Activated CD4-positive, alpha-beta T cell treated with anti-CD3 and anti-CD28 coated beads, Interleukin-2, amount 50 U/mL, for 4 hours (primary cell): Measurements from ENCODE around the gene FTO.
"Not testable (repeated sequence)": the region's sequence is repeated elsewhere in the genome, so short reads cannot be mapped to it uniquely, and the experiment has no call there.

Source experiments
- DNase-seq, 2 experiments: peaks; one replicate each; pipeline ENCODE4 v3.0.0-alpha.2; 2020

Gene FTO

DNA sequence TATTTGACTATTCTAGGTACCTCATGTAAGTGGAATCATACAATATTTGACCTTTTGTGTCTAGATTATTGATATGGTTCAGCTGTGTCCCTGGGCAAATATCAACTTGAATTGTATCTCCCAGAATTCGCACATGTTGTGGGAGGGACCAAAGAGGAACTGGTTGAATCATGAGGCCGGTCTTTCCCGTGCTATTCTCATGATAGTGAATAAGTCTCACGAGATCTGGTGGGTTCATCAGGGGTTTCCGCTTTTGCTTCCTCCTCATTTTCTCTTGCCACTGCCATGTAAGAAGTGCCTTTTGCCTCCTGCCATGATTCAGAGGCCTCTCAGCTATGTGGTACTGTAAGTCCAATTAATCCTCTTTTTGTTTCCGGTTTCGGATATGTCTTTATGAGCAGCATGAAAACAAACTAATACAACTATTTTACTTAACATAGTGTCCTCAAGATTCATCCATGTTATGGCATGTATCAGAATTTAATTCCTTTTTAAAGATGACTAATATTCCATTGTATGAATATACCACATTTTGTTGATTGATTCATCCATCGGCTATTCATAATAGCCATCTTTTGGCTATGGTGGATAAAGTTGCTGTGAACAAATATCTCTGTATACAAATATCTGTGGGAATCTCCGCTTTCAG lies 129.1 kb downstream of the FTO start:
- DNase-seq: no peak

DNA sequence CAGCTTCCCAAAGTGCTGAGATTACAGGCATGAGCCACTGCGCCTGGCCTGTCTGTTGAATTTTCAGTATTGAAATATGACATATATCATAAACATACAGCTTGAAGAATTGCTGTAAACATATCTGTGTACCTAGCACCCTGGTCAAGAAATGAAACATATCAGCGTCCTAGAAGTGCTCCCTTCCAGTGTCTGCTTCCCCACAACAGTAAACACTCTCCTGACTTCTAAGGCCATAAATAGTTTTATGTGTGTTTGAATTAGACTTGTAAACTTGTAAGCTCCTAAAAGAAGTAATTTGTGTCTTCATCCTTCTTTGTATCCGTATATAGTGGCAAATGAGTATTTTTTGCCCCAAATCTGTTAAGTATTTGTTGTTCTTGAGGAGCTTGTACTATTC lies 132.2 kb downstream of the FTO start:
- no peak for DNase-seq

DNA sequence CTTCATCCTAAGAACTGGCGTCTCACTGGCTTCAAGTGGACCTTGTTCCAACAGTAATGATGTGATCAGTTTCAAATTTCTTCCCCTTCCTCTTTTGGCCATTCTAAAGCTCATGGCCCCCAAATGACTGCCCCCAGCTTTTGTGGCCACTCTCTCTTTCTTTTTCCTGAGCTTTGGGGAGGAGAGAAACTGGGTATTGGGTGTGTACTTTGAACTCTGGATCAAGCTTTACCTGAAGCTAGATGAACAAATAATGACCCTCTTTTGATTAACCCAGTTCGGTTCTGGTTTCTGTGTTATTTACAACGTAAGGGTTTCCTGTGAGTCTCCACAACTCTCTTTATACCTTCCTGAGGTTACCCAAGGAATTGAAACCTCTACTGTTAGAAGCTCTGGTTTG lies 132.7 kb downstream of the FTO start:
- no peak for DNase-seq

DNA sequence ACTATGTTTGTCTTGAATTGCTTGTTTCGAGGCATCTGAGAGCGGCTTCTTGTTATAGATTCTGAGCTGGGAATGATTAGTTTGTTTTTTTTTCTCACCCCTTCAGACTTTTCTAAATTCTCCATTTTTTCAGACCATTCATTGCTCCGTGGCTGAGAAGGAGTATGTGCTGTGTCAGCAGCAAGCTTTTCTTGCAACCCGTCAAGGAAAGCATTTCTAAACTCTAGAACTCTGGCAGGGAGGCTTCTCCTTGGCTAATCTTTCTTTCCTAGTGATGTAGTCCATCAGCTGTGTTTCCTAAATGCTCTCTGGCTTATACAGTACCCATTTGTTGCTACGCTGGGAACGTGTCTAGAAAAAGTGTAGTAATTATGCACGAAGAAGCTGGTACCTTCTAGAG lies 133.5 kb downstream of the FTO start:
- no peak for DNase-seq

DNA sequence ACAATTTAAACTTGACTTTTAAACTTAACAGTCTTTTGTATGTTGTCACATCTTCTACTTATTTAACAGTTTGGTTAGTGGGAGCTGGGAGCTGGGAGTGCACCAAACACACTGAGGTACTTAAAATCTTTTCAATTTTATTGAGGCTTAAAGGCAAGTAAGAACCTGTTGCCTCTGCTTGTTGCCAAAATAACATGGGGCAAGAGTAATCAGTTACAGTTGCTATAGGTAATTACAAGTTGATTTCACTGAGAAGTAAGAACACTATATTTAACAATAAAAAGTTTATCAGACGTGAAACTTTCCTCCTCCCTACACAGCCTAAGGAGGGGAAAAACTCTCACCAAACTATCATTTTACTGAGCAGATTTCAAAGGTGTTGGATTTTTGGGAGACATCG lies 135.2 kb downstream of the FTO start:
- no peak for DNase-seq

DNA sequence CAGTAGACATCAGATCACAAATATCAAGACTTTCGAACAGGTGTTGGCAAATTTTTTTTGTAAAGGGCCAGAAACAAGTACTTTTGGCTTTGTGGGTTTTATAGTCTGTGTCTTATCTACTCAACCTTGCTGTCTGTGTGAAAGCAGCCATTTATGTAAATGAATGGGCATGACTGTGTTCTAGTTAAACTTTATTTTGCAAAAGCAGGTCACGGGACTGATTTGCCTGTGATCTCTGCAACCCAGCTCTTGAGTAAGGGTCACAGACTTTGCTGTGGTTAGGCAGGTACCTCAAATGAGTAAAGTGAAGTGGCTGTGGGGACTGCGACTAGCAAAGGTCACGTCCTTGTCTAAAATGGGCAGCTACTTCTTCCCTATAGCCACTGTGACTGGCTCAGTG lies 136.5 kb downstream of the FTO start:
- no peak for DNase-seq

DNA sequence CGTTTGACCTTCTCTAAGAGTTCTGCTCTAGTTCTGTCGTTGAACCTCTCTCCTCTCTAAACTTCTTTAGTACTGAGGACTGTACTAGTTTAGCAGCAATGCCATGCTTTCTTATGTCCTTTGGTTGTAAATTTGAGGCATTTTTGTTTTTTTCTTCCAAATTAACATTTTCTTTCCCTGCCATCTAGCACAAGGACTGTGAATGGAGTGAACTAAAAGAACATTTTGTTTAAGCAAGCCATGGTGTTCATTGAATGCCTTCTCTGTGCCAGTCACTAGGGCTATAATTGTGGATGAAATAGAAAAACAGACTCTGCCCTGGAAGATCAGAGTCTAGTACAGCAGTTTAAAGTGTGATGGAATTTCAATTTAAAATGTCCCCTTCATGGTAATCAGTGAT lies 137.9 kb downstream of the FTO start:
- no peak for DNase-seq

DNA sequence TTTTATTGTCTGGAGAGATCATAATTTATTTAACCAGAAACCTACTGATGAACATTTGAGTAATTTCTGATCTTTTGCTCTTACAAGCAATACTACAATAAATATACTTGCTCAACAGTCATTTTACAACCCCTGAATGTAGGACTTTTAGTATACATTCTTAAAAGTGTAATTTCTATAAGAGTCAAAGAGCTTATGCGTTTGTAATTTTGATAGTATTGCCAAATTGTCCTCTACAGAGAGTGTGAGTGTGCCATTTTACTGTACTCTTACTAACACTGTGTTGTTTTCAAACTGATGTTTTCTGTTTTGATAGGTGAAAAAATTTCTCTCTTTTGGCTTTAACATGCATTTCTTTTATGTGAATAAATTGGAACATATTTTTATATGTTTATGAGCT lies 139.1 kb downstream of the FTO start:
- no peak for DNase-seq

DNA sequence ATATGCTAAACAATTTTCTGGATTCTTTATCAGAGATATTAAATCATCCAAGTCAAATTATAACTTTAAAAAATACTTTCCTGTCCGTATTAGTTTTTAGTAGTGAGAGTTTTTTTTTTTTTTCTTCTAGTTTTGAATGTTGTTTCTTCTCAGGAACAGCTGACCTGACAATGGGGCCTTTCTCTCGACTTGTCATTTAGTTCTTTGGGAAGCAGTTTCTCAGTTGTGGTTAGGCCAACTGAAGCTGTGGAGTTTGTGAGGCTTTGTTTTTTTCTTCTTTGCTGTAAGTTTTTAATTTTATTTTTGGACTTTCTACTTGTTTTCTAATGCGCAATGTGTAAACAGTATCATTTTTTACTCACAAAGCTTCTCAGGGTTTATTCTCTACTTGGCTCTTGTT lies 140.8 kb downstream of the FTO start:
- no peak for DNase-seq

DNA sequence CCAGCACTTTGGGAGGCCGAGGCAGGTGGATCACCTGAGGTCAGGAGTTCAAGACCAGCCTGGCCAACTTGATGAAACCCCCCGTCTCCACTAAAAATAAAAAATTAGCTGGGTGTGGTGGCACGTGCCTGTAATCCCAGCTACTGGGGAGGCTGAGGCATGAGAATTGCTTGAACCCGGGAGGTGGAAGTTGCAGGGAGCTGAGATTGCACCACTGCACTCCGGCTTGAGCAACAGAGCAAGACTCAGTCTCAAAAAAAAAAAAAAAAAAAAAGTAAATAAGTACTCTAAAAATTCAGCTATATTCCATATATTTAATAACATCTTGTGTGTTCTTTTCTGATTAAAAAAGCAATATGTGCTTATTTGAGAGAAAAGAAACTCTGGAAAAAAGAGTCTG lies 142.6 kb downstream of the FTO start:
- DNase-seq: not testable (repeated sequence)

DNA sequence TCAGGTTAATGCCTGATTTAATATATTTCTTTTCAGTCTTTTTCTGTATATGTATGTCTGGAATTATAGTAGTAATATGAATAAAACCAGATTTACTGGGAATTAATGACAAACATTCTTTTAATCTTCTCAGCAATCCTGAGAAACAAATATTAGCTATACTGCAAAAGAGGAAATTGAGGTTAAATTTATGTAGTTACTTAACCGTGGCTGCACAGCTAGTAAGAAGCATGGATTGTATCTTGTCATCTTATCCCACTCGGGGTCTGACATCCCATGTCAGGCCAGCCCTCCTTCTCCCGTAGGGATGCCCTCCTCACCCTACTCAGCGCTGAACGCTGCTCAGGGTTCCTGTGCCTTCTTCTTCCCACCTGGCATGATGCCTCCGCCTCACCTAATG lies 143.0 kb downstream of the FTO start:
- DNase-seq: no peak

DNA sequence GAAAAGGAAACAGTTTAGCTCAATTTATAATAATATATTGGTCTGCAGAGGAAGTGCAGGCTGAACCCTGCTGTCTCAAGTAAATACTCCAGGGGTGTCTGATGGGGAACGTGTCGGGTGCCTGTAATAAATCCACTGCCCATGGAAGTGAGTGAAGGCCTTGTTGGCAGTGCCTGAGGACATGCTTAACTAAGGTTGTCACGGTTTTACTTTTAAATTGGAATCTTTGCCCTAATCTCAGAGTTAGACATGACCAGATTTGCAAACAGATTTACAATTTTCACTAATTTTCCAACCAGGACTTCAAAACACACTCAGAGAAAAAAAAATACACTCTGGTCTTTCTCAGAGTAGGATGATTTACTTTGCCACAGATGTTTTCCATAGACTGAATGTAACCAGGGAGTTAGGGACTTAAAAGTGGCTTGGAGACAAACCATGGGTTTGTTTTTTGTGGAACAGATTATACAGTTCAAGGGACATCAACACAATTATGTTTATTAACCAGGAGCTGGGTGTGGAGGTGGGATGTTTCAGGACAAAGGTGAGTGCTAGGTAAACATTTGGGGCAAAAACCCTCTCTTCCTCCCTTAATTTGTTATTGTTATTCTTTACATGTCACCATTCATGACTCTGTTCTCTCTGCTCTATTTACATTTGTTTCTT lies 144.5 kb downstream of the FTO start:
- DNase-seq: no peak

DNA sequence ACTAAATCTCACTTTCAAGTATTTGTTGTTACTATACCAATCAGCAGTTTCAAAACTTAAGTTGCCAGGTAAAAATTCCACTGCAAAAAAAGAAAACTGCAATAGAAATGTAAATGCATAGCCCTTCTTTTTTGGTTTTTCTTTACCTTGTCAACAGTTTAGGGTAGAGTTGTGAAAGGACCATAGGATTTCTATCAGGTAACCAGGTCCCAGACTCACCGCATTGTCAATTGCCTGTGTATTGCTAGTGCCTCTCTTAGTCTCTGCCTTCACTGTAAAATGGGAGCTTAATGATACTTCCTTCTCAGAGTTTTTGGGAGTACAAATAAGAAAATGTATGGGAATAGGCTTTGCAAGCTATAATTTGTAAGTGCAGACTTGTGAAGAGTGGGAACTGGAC lies 145.0 kb downstream of the FTO start:
- no peak for DNase-seq

DNA sequence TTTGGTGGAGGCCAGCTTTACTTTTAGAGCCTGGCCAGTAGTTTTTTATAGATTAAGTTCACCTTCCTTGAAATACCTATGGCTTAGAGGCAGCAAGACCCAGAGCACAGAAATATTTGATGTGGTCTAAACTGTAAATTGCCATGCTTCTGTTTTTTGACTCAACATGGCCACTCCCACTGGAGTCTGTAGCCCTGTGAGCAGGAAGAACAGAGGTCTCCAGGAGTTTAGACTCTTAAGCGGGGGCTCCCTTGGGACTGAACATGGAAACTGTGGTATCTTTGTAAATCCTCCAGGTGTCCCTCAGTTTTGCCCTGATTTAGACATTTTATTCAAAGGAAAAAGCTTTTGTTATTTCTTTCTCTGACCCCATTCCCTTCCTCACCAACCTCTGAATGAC lies 145.6 kb downstream of the FTO start:
- no peak for DNase-seq

DNA sequence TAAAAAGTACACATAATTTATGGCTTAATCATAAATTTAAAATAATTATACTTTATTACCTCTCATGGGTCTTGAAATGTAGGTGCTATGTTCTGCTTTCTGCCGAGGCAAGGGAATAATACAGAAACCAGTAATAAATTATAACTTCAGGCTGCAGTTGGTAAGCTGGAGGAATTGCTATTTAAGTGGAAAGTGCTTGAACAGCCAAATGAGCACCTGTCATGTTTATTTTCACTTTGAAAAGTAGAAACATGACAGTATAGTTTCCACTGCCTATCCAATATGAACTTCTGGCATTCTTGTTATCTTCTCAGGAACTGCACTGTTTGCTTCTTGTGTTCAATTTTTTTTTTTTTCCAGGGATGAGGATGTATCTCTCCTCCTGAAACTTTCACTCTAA lies 146.0 kb downstream of the FTO start:
- no peak for DNase-seq

DNA sequence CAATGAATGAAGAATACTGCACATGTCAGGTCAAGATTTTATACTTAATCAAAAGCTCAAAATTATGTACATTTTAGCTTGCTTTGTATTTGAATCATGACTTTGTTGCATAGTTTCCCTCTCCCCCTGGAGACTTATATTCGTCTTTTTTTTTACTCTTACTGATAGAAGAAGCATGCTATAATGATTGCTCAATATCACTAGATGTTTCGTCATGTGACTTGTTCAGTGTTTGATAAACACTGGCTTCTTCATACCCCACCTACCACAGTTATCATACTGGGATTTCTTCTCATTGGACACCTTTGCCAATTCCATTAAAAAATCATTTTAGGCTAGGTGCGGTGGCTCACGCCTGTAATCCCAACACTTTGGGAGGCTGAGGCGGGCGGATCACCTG lies 148.7 kb downstream of the FTO start:
- no peak for DNase-seq

DNA sequence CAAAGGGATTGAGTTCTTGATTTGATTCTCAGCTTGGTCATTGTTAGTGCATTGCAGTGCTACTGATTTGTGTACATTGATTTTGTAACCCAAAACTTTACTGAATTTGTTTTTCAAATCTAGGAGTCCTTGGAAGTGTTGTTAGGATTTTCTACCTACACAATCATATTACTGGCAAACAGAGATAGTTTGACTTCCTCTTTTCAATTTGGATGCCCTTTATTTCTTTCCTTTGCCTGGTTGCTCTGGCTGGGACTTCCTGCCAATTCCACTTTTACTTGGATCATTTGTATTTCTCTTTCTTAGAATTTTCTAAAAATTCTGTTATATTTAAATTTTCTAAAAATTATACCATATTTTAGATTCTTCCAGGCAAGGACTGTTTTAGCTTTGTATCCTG lies 151.1 kb downstream of the FTO start:
- no peak for DNase-seq

DNA sequence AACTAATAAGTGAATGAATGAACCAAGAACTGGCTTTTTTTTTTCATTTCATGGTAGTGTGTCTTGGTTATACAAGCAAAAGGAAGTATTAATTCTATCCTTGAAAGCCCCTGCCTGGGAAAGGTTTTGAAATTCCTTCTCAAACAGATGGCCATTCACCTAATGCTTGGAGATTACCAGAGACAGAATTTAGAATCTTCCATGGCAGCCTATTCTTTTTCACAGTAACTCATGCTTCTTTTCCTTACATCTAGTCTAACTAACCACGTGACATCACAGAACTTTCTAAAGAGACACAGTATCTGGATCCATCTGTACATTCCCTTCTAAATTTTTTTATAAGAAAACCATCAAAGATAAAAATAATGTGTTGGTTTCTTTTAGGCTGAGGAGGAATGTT lies 151.6 kb downstream of the FTO start:
- DNase-seq: no peak

DNA sequence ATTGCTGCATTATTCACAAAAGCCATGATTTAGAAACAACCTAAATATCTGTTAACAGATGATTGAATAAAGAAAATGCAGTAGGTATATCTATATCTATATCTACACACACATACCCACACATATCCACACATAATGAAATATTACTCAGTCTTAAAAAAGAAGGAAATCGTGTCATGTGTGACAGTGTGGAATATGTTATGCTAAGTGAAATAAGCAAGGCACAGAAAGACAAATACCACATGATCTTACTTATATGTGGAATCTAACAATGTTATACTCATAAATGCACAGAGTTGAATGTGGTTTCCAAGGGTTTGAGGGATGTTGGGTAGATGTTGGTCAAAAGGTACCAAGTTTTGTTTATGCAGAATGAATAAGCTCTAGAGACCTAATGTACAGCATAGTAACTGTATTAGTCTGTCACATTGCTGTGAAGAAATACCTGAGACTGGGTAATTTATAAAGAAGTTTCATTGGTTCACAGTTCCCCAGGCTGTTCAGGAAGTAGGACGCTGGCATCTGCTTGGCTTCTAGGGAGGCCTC lies 156.1 kb downstream of the FTO start:
- DNase-seq: no peak

DNA sequence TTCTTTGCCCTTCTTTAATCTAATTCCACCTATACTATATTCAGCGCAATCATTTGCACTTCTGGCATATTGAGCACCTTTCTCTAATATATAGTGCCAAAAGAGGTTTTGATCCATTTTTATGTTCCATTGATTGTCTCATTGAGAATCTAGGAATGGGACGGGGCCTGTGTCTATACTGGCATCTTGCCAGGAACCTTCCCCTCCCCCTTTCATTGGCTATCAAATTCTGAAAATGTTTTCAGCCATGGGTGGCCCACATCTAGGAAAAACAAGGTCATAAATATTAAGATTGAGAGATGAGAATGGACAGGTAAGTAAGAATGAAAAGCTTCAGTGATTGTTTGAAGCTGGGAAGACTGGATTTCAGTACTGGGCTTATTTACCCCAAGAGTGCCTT lies 159.9 kb downstream of the FTO start:
- no peak for DNase-seq

DNA sequence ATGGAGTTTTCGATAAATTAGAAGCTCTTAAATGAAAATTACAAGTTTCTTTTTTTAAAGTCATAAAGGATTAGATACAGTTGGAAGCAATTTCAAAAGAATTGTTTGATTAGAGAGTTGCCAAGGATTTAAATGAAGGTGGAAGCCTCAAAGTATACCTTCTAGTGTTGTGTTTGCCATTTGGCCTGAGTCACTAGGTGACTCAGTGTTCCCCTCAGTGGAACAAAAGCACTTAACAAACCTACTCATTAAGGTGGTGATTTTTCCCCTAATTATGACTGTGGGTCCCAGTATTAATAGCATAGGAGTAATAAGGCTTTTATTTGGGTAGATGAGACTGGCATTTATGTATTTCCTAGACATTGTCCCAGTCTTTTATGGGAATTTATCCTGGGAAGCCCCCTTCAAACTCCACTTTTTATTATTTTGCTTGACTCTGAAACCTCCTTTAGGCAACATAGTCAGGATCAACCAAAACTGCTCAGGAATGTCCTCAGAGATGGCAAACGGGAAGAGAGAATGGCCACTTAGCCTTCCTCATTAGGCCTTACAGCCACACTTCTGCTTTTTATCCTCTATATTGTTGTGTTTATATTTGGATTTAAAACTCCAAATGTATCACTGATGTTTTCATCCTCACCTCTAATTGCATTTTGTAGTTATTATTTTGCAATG lies 161.0 kb downstream of the FTO start:
- no peak for DNase-seq

DNA sequence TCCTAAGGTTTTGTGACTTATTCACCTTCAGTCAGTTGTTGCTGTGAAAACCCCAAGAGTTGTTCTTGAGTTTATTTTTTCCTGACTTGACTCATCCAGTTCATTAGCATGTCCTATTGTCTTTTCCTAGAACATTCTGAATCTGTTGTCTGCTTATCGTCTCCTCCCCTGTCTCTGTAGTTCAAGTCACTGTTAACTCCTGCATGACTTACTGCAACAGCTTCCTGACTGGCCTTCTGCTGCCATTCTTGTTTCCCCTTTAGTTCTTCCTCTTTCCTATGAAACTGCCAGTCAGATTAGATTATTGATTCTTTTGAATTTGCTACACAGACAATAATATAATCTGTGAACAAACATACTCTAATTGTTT lies 161.5 kb downstream of the FTO start:
- no peak for DNase-seq

DNA sequence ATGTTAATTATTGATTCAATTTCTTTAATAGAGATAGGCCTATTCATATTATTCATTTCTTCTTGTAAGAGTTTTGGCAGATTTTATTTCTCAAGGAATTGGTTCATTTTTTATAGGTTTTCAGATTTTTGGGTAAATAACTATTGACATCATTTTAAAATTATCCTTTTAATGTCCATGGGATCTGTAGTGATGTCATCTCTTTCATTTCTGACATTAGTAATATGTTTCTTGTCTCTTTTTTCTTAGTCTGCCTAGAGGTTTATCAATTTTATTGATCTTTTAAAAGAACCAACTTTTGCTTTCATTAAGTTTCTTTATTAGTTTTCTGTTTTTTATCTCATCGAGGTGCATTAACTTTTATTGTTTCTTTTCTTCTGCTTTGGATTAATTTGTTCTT lies 162.6 kb downstream of the FTO start:
- no peak for DNase-seq

DNA sequence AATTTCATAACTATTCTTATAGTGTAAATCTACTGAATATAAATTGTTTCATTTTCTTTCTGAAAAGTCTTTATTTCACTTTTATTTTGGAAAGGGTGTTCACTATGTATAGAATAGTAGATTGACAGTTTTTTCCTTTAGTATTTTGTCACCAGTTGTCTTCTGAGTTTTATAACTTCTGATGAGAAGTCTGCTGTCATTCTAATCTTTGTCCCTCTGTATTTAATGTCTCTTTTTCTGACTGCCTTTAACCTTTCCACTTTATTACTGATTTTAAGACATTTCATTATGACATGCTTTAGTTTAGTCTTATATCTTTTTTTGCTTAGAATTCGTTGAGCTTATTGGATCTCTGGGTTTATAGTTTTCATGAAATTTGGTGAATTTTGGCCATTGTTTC lies 166.9 kb downstream of the FTO start:
- no peak for DNase-seq
